Heart right ventricle (tissue), 16 donors: ENCODE results near the gene MED6. TPM values are rescaled to one million over a fixed set of nuclear protein-coding genes. Genes with fewer than 3 reads are reported as not detected.
A peak's percentile ranks its signal among the peaks of the same experiment; 100 is the strongest.

Source experiments
- ATAC-seq, 8 donors: fragments of 200-7000 bp; cut with Tn5 transposase; one replicate each; pipeline ENCODE4 v1.9.1; 2020; ENCODE audit warnings: mild to moderate bottlenecking in 8 of 8, moderate library complexity in 8 of 8, moderate number of reproducible peaks in 1 of 8
- DNase-seq, 2 donors: peaks; one replicate each; pipeline ENCODE4 v3.0.0-alpha.2; 2020
- H3K27ac ChIP-seq, 10 donors: fragments of 200-600 bp; sonication (generic) in 2 of 10; one replicate each; pipeline versions ENCODE4 v1.5.0 to v1.8.0; 2020 to 2022; ENCODE audit warnings: mild to moderate bottlenecking in 3 of 10
- H3K27me3 ChIP-seq, 7 donors: fragments of 200-600 bp; one replicate each; pipeline ENCODE4 v1.8.0; 2021 to 2022; ENCODE audit warnings: mild to moderate bottlenecking in 2 of 7
- H3K36me3 ChIP-seq, 9 donors: fragments of 200-600 bp; sonication (generic) in 1 of 9; one replicate each; pipeline versions ENCODE4 v1.5.0 to v1.8.0; 2020 to 2022; ENCODE audit warnings: mild to moderate bottlenecking in 2 of 9
- H3K4me1 ChIP-seq, 9 donors: fragments of 200-600 bp; sonication (generic) in 1 of 9; one replicate each; pipeline versions ENCODE4 v1.5.0 to v1.8.0; 2020 to 2022; ENCODE audit warnings: mild to moderate bottlenecking in 4 of 9
- H3K4me3 ChIP-seq, 10 donors: fragments of 200-600 bp; sonication (generic) in 2 of 10; one replicate each; pipeline versions ENCODE4 v1.5.0 to v1.8.0; 2020 to 2022; ENCODE audit warnings: mild to moderate bottlenecking in 7 of 10, moderate library complexity in 2 of 10
- H3K9me3 ChIP-seq, 11 donors: fragments of 200-600 bp in 10 of 11; sonication (generic) in 2 of 11; one replicate each; pipeline versions ENCODE4 v1.5.0 to v1.8.0; 2013 to 2022; ENCODE audit warnings: mild to moderate bottlenecking in 2 of 11, control low read depth in 1 of 11, moderate library complexity in 1 of 11
- WGBS, 2 donors: extraction: QIAGEN DNeasy Blood & Tissue Kit; methylation state at CpG; one replicate each; pipeline ENCODE4 v1.1.7; 2013; ENCODE audit warnings: inconsistent platforms in 1 of 2; 5-methylcytosine and 5-hydroxymethylcytosine counted together
- intact Hi-C, 10 donors: fragments of 100-400 bp; cut with DNase I; formaldehyde crosslinking; loops; one replicate each; pipeline versions ENCODE4 v1.11.1 to v1.14.2; 2022
- long read RNA-seq, 3 donors: library from polyadenylated mRNA; unstranded; transcript quantifications; one replicate each; pipeline ENCODE4 v2.0.0, GENCODE V29; 2020 to 2021
- polyA plus RNA-seq, 2 donors: library from polyadenylated mRNA; stranded (reverse); fragments of 200-250 nt; gene quantifications; one replicate each; pipeline ENCODE4 v1.2.3, GENCODE V29; 2013
- total RNA-seq, 10 donors: library from RNA; stranded (reverse); fragmentation: NEBNext Ultra II Directional in 3 of 10; extraction: Animal tissue kit (Norgen Biotek cat#: 25700) in 3 of 10; gene quantifications; one replicate each; pipeline versions ENCODE4 v1.2.1 to v1.2.4, GENCODE V29; 2021 to 2023
- TF ChIP-seq, protein P1 (sequence below), 9 donors: fragments of 200-600 bp; sonication (generic) in 2 of 9; IDR thresholded peaks; one replicate each; pipeline versions ENCODE4 v1.5.0 to v1.8.0; 2021 to 2022; ENCODE audit warnings: antibody characterized with exemption in 9 of 9, mild to moderate bottlenecking in 5 of 9, moderate library complexity in 1 of 9
- donor health status: Arrhythmogenic right ventricular cardiomyopathy.
- donor health status: ischemic (EF 13 %, LVEDD 7.1; RV severe dilation, severe dysfunction).
- donor health status: healthy with polysubstance abuse.
- donor health status: DM: no; HTN: yes; CAD: no.
- donor health status: DM: no; HTN: no; CAD: no.
- donor health status: ischemic (EF 25% LVEDD 6.9; RV normal size, moderate dysfunction).
- donor health status: ischemic (EF 25% LVEDD 5.7; RV mildly dilated, moderate dysfunction).
- donor health status: healthy.
- donor health status: DM: yes; HTN: yes; CAD: no.
- donor health status: Ischemic cardiomyopathy.
- donor health status: ischemic (EF 35%, LVEDD 5.7; RV mildly dilated, moderate dysfunction).
- donor health status: nonischemic (EF 11% LVEDD 7.7; RV severe dilation, severe dysfunction).
- donor health status: DM: yes; HTN: yes; CAD: no.
- donor health status: PGD.
- donor health status: ischemic (EF 29% LVEDD 5.4; RV normal size, mild dysfunction).
- donor health status: nonischemic (EF 23%, LVEDD 6.1; RV moderate dilation, normal function).

Gene MED6, protein sequence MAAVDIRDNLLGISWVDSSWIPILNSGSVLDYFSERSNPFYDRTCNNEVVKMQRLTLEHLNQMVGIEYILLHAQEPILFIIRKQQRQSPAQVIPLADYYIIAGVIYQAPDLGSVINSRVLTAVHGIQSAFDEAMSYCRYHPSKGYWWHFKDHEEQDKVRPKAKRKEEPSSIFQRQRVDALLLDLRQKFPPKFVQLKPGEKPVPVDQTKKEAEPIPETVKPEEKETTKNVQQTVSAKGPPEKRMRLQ
- total RNA-seq (10 to 100 TPM; 19.2 to 26.6 (median 22.0) TPM), polyA plus RNA-seq (10 to 100 TPM in 1 of 2 donors, 1 to 10 TPM in 1; 7.8 to 17.0 TPM)
- long read RNA-seq, donor 1, partial matches to known transcripts = 0 of 3 reads
- long read RNA-seq, donor 1, other reads (novel, unspliced or antisense) = 0 of 3 reads
- long read RNA-seq, donor 2, partial matches to known transcripts = 0 of 3 reads
- long read RNA-seq, donor 2, other reads (novel, unspliced or antisense) = 1 of 3 reads
- long read RNA-seq, donor 3, partial matches to known transcripts = 0 of 5 reads
- long read RNA-seq, donor 3, other reads (novel, unspliced or antisense) = 3 of 5 reads

DNA sequence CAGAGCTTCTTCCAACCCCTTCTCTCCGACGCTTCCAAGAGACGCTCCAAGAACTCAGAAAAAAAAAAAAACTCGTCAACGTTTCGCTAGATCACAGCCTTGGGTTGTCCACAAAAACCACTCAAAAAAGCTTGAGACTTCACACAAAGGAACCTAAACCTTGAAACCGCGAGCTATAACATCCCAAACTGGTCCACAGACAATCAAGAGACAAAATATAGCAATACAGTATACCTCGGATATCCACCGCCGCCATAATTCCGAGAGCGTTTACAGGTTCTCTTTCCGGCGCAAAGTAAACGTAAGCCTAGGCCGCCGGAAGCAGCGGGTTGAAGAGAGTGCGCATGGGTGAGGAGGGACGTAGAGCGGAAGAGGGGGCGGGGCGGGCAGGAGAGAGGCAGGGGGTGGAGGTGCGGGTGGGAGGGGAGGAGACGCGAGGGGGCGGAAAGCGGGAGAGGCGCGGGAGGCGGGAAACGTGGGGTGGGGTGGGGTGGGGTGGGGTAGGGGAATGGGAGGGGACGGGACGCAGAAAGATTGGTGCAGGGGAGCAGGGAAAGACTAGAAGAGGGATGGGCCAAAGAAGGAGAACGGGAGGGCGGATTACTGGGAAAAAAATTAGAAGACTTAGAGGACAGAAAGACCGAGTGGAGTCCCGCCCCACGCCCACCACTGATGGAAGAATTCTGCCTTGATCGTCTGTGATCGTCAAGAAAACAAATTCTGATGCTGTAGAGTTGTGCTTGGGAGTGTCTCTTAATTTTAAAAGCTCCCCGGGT, at the start of gene MED6:
MED6 (minus strand) TSS at position 274 of the 776 bp plus-strand sequence; CDS start at position 256, 18 bp downstream.
- TF ChIP-seq, protein P1, sequence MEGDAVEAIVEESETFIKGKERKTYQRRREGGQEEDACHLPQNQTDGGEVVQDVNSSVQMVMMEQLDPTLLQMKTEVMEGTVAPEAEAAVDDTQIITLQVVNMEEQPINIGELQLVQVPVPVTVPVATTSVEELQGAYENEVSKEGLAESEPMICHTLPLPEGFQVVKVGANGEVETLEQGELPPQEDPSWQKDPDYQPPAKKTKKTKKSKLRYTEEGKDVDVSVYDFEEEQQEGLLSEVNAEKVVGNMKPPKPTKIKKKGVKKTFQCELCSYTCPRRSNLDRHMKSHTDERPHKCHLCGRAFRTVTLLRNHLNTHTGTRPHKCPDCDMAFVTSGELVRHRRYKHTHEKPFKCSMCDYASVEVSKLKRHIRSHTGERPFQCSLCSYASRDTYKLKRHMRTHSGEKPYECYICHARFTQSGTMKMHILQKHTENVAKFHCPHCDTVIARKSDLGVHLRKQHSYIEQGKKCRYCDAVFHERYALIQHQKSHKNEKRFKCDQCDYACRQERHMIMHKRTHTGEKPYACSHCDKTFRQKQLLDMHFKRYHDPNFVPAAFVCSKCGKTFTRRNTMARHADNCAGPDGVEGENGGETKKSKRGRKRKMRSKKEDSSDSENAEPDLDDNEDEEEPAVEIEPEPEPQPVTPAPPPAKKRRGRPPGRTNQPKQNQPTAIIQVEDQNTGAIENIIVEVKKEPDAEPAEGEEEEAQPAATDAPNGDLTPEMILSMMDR (IDR thresholded peaks at IDR 0.05) = no peak
- Histone ChIP-seq H3K4me1 (peaks cover 4 to 34% (median 15%) of the 10 kb centered on the region in 9 donors), H3K27me3 (peaks cover 0 to 11% (median 0%) of the 10 kb centered on the region in 7 donors), H3K27ac (peak within 1 kb of the TSS in 9 of 10 donors; percentile 5 to 89 (median 75)), H3K36me3 (peaks cover 0 to 21% (median 4%) of the 10 kb centered on the region in 9 donors), H3K4me3 (peak within 1 kb of the TSS; percentile 50 to 94 (median 72)), H3K9me3 (no peaks in the 10 kb centered on the region)
- intact Hi-C loops = no loop called here
- 1% methylated on average over 43 of the region's 43 CpGs for WGBS, 2 donors
- ATAC-seq (peak; percentile 99 to 100 (median 100)), DNase-seq (peak; percentile 93 to 96)

DNA sequence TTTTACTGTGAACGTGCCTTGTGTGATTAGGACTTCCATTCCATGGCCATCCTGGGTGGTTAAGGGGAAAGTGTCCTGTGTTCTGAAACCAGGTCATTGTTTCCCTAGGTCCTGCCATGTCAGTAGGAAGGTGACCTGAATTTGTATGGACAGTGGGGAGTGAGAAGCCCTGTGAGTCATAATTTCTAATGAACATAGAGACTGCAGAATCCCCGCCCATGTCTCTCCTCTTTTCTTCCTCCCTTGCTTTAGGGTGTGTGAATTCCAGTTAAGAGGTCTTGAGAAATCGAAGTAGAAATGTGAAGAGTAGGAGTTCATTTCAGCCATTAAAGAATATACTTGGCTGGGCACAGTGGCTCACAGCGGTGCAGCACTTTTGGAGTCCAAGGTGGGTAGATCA, 49.3 kb upstream of the MED6 start:
- intact Hi-C loops = loop anchor here in 1 of 10 donors (5.0 kb wide), 1 partner anchor 62 kb away; no protein-coding TSS in a partner anchor
- H3K4me3 ChIP-seq = no peak overlapping the region
- TF ChIP-seq, protein P1 (IDR thresholded peaks at IDR 0.05) = no peak
- H3K9me3 ChIP-seq = no peaks in the 10 kb centered on the region
- ATAC-seq (no peak), DNase-seq (no peak)
- H3K4me1 ChIP-seq = peaks cover 0 to 20% (median 3%) of the 10 kb centered on the region in 9 donors
- peaks cover 0 to 12% (median 0%) of the 10 kb centered on the region in 7 donors for H3K27me3 ChIP-seq
- H3K36me3 ChIP-seq = no peaks in the 10 kb centered on the region
- 93 to 97% methylated on average over 4 of the region's 4 CpGs for WGBS, 2 donors
- no peak overlapping the region for H3K27ac ChIP-seq

DNA sequence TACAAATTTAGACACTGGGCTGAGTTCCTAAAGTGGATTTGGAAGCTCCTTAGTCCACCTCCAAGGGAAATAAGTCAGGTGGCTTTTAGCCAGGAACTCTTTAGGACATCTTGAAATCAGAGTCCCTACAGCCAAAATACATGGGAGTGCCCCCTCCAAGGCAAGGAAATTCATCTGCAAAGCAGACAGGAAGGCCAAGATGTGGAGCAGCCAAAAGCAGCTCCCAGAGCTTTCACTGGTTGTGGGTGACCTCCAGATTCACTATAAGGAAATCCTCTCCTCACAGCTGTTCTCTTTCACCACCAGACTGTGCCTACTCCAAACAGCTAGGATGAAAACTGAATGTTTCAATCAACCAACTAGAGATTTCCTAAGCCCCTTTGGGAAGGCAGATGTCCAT, 47.9 kb upstream of the MED6 start:
- H3K9me3 ChIP-seq = no peaks in the 10 kb centered on the region
- H3K36me3 ChIP-seq = no peaks in the 10 kb centered on the region
- TF ChIP-seq, protein P1 (IDR thresholded peaks at IDR 0.05) = no peak
- intact Hi-C loops = loop anchor here in 1 of 10 donors (5.0 kb wide), 1 partner anchor 64 kb away; no protein-coding TSS in a partner anchor
- H3K4me3 ChIP-seq = no peak overlapping the region
- peaks cover 0 to 20% (median 3%) of the 10 kb centered on the region in 9 donors for H3K4me1 ChIP-seq
- peaks cover 0 to 23% (median 0%) of the 10 kb centered on the region in 7 donors for H3K27me3 ChIP-seq
- DNase-seq = peak in 1 of 2 donors; percentile 30
- peak overlapping the region in 2 of 10 donors; percentile 12 to 15 for H3K27ac ChIP-seq
- peak; percentile 67 to 92 (median 88) for ATAC-seq

DNA sequence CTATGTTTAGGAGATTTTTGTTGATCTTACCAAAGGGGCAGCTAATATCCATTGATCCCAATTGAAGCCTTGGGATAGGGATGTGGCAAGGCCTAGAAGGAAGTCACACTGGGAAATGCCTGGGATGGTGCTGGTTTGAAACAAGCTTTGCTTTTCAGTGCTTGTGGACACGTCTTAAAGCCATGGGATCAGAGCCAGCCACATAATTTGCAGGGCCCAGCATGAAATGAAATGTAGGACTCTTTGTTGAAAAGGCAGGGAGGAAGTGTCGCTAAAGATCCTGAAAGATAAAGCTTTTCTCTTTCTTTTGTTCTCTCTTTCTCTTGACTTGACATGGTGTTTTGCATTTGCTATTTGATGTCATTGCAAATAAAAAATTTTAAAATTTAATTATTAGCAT, 46.2 kb upstream of the MED6 start:
- DNase-seq = no peak
- H3K36me3 ChIP-seq = no peaks in the 10 kb centered on the region
- no peak for ATAC-seq
- no peak overlapping the region for H3K4me3 ChIP-seq
- intact Hi-C loops = loop anchor here in 1 of 10 donors (5.0 kb wide), 1 partner anchor 66 kb away; no protein-coding TSS in a partner anchor
- H3K27me3 ChIP-seq = peaks cover 0 to 34% (median 0%) of the 10 kb centered on the region in 7 donors
- H3K27ac ChIP-seq = no peak overlapping the region
- H3K9me3 ChIP-seq = no peaks in the 10 kb centered on the region
- peaks cover 0 to 31% (median 7%) of the 10 kb centered on the region in 9 donors for H3K4me1 ChIP-seq
- 83 to 88% methylated on average over 2 of the region's 2 CpGs for WGBS, 2 donors
- TF ChIP-seq, protein P1 (IDR thresholded peaks at IDR 0.05) = no peak
